ENCODE data around the gene AFF3.

DNA sequence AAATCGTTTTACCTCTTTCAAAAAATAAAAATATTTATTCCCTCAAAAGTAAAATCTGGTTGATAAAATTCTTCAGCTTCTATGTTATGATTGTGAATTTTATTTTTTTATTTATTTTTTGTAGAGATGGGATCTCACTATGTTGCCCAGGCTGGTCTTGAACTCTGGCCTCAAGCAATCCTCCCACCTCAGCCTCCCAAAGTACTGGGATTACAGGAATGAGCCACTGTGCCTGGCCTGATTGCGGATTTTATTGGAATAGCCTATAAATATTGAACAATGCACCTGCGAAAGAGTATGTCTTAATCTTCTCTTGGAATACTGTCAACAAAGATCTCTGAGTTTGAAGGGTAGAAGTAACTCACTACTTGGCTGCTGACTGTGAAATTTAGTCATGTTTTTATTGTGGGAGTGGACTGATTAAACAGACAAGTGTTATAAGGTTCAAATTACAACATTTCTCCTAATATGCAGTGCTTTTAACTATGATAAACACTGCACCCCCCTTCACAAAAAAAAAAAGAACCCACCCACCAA, 138.0 kb downstream of the AFF3 start:
- TF ChIP-seq, protein P1, sequence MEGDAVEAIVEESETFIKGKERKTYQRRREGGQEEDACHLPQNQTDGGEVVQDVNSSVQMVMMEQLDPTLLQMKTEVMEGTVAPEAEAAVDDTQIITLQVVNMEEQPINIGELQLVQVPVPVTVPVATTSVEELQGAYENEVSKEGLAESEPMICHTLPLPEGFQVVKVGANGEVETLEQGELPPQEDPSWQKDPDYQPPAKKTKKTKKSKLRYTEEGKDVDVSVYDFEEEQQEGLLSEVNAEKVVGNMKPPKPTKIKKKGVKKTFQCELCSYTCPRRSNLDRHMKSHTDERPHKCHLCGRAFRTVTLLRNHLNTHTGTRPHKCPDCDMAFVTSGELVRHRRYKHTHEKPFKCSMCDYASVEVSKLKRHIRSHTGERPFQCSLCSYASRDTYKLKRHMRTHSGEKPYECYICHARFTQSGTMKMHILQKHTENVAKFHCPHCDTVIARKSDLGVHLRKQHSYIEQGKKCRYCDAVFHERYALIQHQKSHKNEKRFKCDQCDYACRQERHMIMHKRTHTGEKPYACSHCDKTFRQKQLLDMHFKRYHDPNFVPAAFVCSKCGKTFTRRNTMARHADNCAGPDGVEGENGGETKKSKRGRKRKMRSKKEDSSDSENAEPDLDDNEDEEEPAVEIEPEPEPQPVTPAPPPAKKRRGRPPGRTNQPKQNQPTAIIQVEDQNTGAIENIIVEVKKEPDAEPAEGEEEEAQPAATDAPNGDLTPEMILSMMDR (optimal IDR thresholded peaks at IDR 0.05 in 1 of 3, IDR thresholded peaks at IDR 0.05 in 1 of 3, conservative IDR thresholded peaks at IDR 0.05 in 1 of 3; ENCODE audit: extremely low read depth in 1 of 3, insufficient read depth in 2 of 3, low read length in 3 of 3) = no peak
- TF ChIP-seq EZH2 (IDR thresholded peaks at IDR 0.05; ENCODE audit: low read length) = no peak

Data from keratinocyte (primary cell).